Renal cortical epithelial cell (primary cell): ENCODE data around the gene MTA1. TPM values are rescaled to one million over a fixed set of nuclear protein-coding genes. Genes with fewer than 3 reads are reported as not detected.

Source experiments
- total RNA-seq: library from RNA; depleted of rRNA; stranded (reverse); fragments of >200 nt; gene quantifications from 2 replicates; pipeline ENCODE4 v1.2.3, GENCODE V29; 2014

Gene MTA1
- total RNA-seq, 1 donor from 2014 or later: 47.3 TPM

Other genes with a start within 250 kb of the MTA1 start
- gene NUDT14, start 238.5 kb upstream of the MTA1 start, total RNA-seq: 17.7 and 26.9 TPM in 2 replicates
- 26.5 and 44.1 TPM in 2 replicates for gene BTBD6, start 171.3 kb upstream of the MTA1 start, total RNA-seq
- gene BRF1, start 118.8 kb upstream of the MTA1 start, total RNA-seq: 23.4 and 47.9 TPM in 2 replicates
- 31.4 and 67.7 TPM in 2 replicates for gene PACS2, start 105.1 kb upstream of the MTA1 start, total RNA-seq
- gene TEX22, start 21.3 kb upstream of the MTA1 start, total RNA-seq: under 0.01 and 0.60 TPM in 2 replicates
- 76.6 and 206 TPM in 2 replicates for gene CRIP2, start 55.0 kb downstream of the MTA1 start, total RNA-seq
- gene CRIP1, start 67.1 kb downstream of the MTA1 start, total RNA-seq: 0.87 and 12.2 TPM in 2 replicates
- gene TEDC1, start 71.4 kb downstream of the MTA1 start, total RNA-seq: 7.2 and 7.6 TPM in 2 replicates
- 1.7 and 8.4 TPM in 2 replicates for gene TMEM121, start 106.8 kb downstream of the MTA1 start, total RNA-seq